HepG2 (cell line): ENCODE measurements around the gene TMC2. TPM values are rescaled to one million over a fixed set of nuclear protein-coding genes. Genes with fewer than 3 reads are reported as not detected.
A peak's percentile ranks its signal among the peaks of the same experiment; 100 is the strongest.

Experiments
- ATAC-seq: fragments of 200-7000 bp; cut with Tn5 transposase; 3 replicates; pipeline ENCODE4 v1.9.1; 2020; ENCODE audit warnings: mild to moderate bottlenecking, moderate library complexity
- BruUV-seq: library from RNA; stranded (reverse); fragments of 400-500 nt; replicated peaks from 2 replicates; lab custom pipeline; 2021; lab: Mats Ljungman, UMichigan
- CTCF ChIA-PET: fragments of 300-600 bp; formaldehyde crosslinking; extraction: SDS; loops from one replicate; lab custom pipeline; 2021; ENCODE audit warnings: low total read pairs, inconsistent platforms, low intra/inter-chr PET ratio; lab: Yijun Ruan, JAX
- POLR2A ChIA-PET: fragments of 350-600 bp; sonication (Branson Sonifier 250); formaldehyde crosslinking; loops from one replicate; lab custom pipeline; 2020; ENCODE audit warnings: antibody characterized with exemption, inconsistent platforms; lab: Yijun Ruan, JAX
- DNase-seq: peaks from one replicate; pipeline ENCODE4 v3.0.0-alpha.2; 2015; ENCODE audit warnings: low spot score
- FAIRE-seq: peaks from 3 replicates; lab custom pipeline; 2011; peaks lifted over from hg19 to GRCh38; lab: Jason Lieb, UNC
- H2AFZ ChIP-seq: one replicate; pipeline ENCODE4 v1.6.1; 2011; ENCODE audit warnings: low read length, inconsistent platforms
- H3K27ac ChIP-seq: fragments of 300-600 bp; 3 replicates; pipeline ENCODE4 v1.8.0; 2011; ENCODE audit warnings: mixed run types, mild to moderate bottlenecking, mixed read lengths, low read length, inconsistent platforms; ENCODE audit not compliant: insufficient read depth; ENCODE audit errors: extremely low read length
- H3K27me3 ChIP-seq, 2 experiments: fragments of 200-600 bp in 1 of 2; 2 replicates in 1 of 2; 3 replicates in 1 of 2; pipeline versions ENCODE4 v1.6.0 to v1.8.0; 2011; ENCODE audit warnings: low read length in 2 of 2, mild to moderate bottlenecking in 2 of 2, moderate library complexity in 2 of 2, inconsistent platforms in 1 of 2; ENCODE audit not compliant: insufficient read depth in 2 of 2, control insufficient read depth in 1 of 2
- H3K36me3 ChIP-seq, 2 experiments: fragments of 200-600 bp in 1 of 2; replicated peaks in 1 of 2; 2 replicates in 1 of 2; 3 replicates in 1 of 2; pipeline versions ENCODE4 v1.5.1 to v1.8.0; 2011; ENCODE audit warnings: low read length in 2 of 2, inconsistent platforms in 1 of 2; ENCODE audit not compliant: insufficient read depth in 2 of 2, control insufficient read depth in 1 of 2
- H3K4me1 ChIP-seq: 2 replicates; pipeline ENCODE4 v1.5.1; 2012; ENCODE audit warnings: low read length, inconsistent platforms; ENCODE audit not compliant: insufficient read depth
- H3K4me2 ChIP-seq: 2 replicates; pipeline ENCODE4 v1.6.0; 2011; ENCODE audit warnings: low read depth, low read length, inconsistent platforms
- H3K4me3 ChIP-seq, 3 experiments: fragments of 200-600 bp in 1 of 3; sonication (generic), shearing (Covaris generic) in 1 of 3; replicated peaks in 1 of 3; 2 replicates each; pipeline ENCODE4 v1.5.1; 2011 to 2016; ENCODE audit warnings: low read length in 3 of 3, inconsistent platforms in 2 of 3, low read depth in 2 of 3, mild to moderate bottlenecking in 2 of 3, control low read depth in 1 of 3, mixed read lengths in 1 of 3; ENCODE audit not compliant: insufficient read depth in 1 of 3
- H3K79me2 ChIP-seq: one replicate; pipeline ENCODE4 v1.6.1; 2011; ENCODE audit warnings: low read length, inconsistent platforms; ENCODE audit not compliant: insufficient read depth
- H3K9ac ChIP-seq: 2 replicates; pipeline ENCODE4 v1.6.0; 2011; ENCODE audit warnings: mild to moderate bottlenecking, low read depth, low read length, inconsistent platforms; ENCODE audit not compliant: insufficient read depth
- H3K9me3 ChIP-seq: 2 replicates; pipeline ENCODE4 v1.5.1; 2012; ENCODE audit warnings: mild to moderate bottlenecking, low read length
- H4K20me1 ChIP-seq: 2 replicates; pipeline ENCODE4 v1.6.0; 2011; ENCODE audit warnings: inconsistent platforms, mild to moderate bottlenecking, low read length, moderate library complexity; ENCODE audit not compliant: insufficient read depth
- AGO2 ChIP-seq: fragments of 200-400 bp; formaldehyde crosslinking; optimal IDR thresholded peaks from 2 replicates; pipeline ENCODE3; 2017; ENCODE audit warnings: mild to moderate bottlenecking, low read depth, low read length, moderate library complexity
- ATF7-NPFF ChIP-seq: sonication (generic); formaldehyde crosslinking; IDR thresholded peaks from 2 replicates; pipeline ENCODE4 v1.8.1; 2023; ENCODE audit warnings: mild to moderate bottlenecking, low read depth, missing genetic modification reagents, moderate library complexity
- GPBP1L1 ChIP-seq: sonication (generic); formaldehyde crosslinking; IDR thresholded peaks from 2 replicates; pipeline ENCODE4 v1.5.0; 2020; ENCODE audit warnings: mild to moderate bottlenecking, missing genetic modification reagents
- HHEX ChIP-seq: IDR thresholded peaks from 2 replicates; pipeline ENCODE4 v1.6.1; 2016; ENCODE audit warnings: control low read depth
- KAT8 ChIP-seq: IDR thresholded peaks from 2 replicates; pipeline ENCODE4 v1.6.1; 2016; ENCODE audit warnings: missing genetic modification reagents, missing compliant biosample characterization
- MTA3 ChIP-seq: sonication (generic); formaldehyde crosslinking; IDR thresholded peaks from 2 replicates; pipeline ENCODE4 v1.4.0; 2020; ENCODE audit warnings: missing genetic modification reagents
- NFKB2 ChIP-seq: sonication (generic); formaldehyde crosslinking; IDR thresholded peaks from 2 replicates; pipeline ENCODE4 v1.4.0; 2020; ENCODE audit warnings: missing genetic modification reagents, borderline replicate concordance
- NRL ChIP-seq: sonication (generic); formaldehyde crosslinking; IDR thresholded peaks from 2 replicates; pipeline ENCODE4 v1.5.0; 2020; ENCODE audit warnings: missing genetic modification reagents, mild to moderate bottlenecking, moderate library complexity, borderline replicate concordance
- SIX1 ChIP-seq: sonication (generic); formaldehyde crosslinking; IDR thresholded peaks from 2 replicates; pipeline ENCODE4 v1.4.0; 2020; ENCODE audit warnings: missing genetic modification reagents, borderline replicate concordance
- UBTF ChIP-seq: sonication (generic); formaldehyde crosslinking; IDR thresholded peaks from 2 replicates; pipeline ENCODE4 v1.4.0; 2020; ENCODE audit warnings: mild to moderate bottlenecking, missing genetic modification reagents
- ZNF264 ChIP-seq: sonication (generic); formaldehyde crosslinking; IDR thresholded peaks from 2 replicates; pipeline ENCODE4 v1.4.0; 2020; ENCODE audit warnings: missing genetic modification reagents
- ZNF337 ChIP-seq: sonication (generic); formaldehyde crosslinking; IDR thresholded peaks from 2 replicates; pipeline ENCODE4 v1.5.1; 2020; ENCODE audit warnings: missing genetic modification reagents, low read depth, mild to moderate bottlenecking, borderline replicate concordance
- ZNF451 ChIP-seq: sonication (generic); formaldehyde crosslinking; IDR thresholded peaks from 2 replicates; pipeline ENCODE4 v1.5.0; 2020; ENCODE audit warnings: mild to moderate bottlenecking, missing genetic modification reagents
- ZNF878 ChIP-seq: sonication (generic); formaldehyde crosslinking; IDR thresholded peaks from 2 replicates; pipeline ENCODE4 v1.8.1; 2023; ENCODE audit warnings: mild to moderate bottlenecking, missing genetic modification reagents, moderate library complexity
- WGBS: methylation state at CpG from one replicate; pipeline ENCODE4 v1.1.6; 2017; ENCODE audit warnings: low lambda C conversion rate; 5-methylcytosine and 5-hydroxymethylcytosine counted together
- in situ Hi-C: cut with HindIII; loops from 2 replicates; pipeline ENCODE4 v1.10.0; 2017; ENCODE audit warnings: low pct_unique_long_range_greater_than_20kb; ENCODE audit not compliant: extremely low pct_ligation_motif_present
- intact Hi-C: fragments of 100-400 bp; cut with micrococcal nuclease; formaldehyde crosslinking; loops from one replicate; pipeline ENCODE4 v1.10.0; 2022; ENCODE audit not compliant: unreplicated experiment
- polyA plus RNA-seq, 8 experiments: library from polyadenylated mRNA; depleted of rRNA in 3 of 8; stranded (reverse) in 7 of 8; unstranded in 1 of 8; fragments of >200 nt; fragmentation: Illumina TruSeq in 4 of 8; extraction: Trizol in 4 of 8; gene quantifications; 2 replicates each; pipeline versions ENCODE4 v1.2.1 to v1.2.3, GENCODE V29; 2011 to 2016; ENCODE audit warnings: low read depth in 4 of 8, missing spikeins in 1 of 8, mixed read lengths in 1 of 8; ENCODE audit not compliant: insufficient read depth in 1 of 8
- total RNA-seq, 5 experiments: library from RNA; depleted of rRNA; stranded (reverse); fragments of >200 nt; fragmentation: Illumina TruSeq; extraction: Trizol; gene quantifications; 2 replicates each; pipeline ENCODE4 v1.2.3, GENCODE V29; 2016; ENCODE audit warnings: low read depth in 1 of 5
- TF ChIP-seq, protein P1 (sequence below): sonication (generic); formaldehyde crosslinking; IDR thresholded peaks from 2 replicates; pipeline ENCODE4 v1.8.0; 2022; ENCODE audit warnings: mild to moderate bottlenecking, missing genetic modification reagents, moderate library complexity

The TMC2 gene
- total and polyA plus RNA-seq, 2 of the 13 experiments (the other 11 are each of a cell fraction or from before 2014, with no cell fraction given): not detected

GRCh38 chr20:2659547-2659946 lies 123.2 kb downstream of the TMC2 start:
- peak; percentile 14 for ATAC-seq
- TF ChIP-seq KAT8 (CRISPR knock-in tag) (no peak), ZNF264 (no peak), AGO2 (peak; percentile 81), NFKB2 (CRISPR knock-in tag) (no peak)
- FAIRE-seq: no peak
- ChIA-PET POLR2A (no interaction called here), CTCF (no interaction called here)
- in situ Hi-C loops: no loop called here
- BruUV-seq: no TSS peak
- no peak overlapping the region for H3K9ac ChIP-seq
- H2AFZ ChIP-seq: no peak overlapping the region
- no peak overlapping the region for H3K4me2 ChIP-seq
- intact Hi-C loops: no loop called here
- H3K9me3 ChIP-seq: no peaks in the 10 kb centered on the region
- H3K4me1 ChIP-seq: peaks cover 46% of the 10 kb centered on the region
- no peak overlapping the region for H3K27ac ChIP-seq
- no peak overlapping the region for H3K4me3 ChIP-seq
- H3K27me3 ChIP-seq: no peaks in the 10 kb centered on the region; a peak in 1 of 5 replicates
- peaks cover 47 to 76% of the 10 kb centered on the region in 2 experiments for H3K36me3 ChIP-seq
- peaks cover 30% of the 10 kb centered on the region for H3K79me2 ChIP-seq
- 98% methylated on average over 10 of the region's 10 CpGs for WGBS
- peaks cover 37% of the 10 kb centered on the region for H4K20me1 ChIP-seq
- DNase-seq: no peak

DNA sequence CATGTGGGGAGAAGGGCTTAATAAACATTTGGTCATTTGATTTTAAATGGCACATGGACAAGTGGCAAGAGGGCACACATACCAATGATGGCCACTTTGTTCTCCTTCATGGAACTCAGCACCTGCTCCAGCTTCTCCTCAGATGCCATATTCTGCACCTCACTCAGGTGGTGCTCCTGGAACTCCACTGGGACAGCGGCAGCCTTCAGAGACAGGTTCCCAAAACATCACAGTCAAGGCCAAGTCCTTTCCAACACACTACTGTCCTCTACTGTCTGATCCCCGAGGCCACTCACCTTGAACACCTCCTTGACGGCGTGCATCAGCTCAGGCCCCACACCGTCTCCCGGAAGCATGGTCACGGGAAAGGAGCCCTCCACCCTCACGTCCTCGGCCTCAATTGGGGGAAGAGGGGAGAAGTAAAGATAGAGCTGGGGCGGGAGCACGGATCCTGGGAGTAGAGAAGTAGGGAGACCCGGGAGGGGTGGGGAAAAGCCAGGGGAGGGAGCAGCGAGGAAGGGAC lies 127.1 kb downstream of the TMC2 start:
- FAIRE-seq (no peak), ATAC-seq (no peak), DNase-seq (no peak)
- Histone ChIP-seq H3K36me3 (peaks cover 19 to 38% of the 10 kb centered on the region in 2 experiments), H4K20me1 (peaks cover 6% of the 10 kb centered on the region; the same call in 1 of the 2 replicates), H3K27ac (peak overlapping the region; percentile 87), H2AFZ (no peak overlapping the region), H3K27me3 (peaks cover 0 to 8% of the 10 kb centered on the region in 2 experiments; a peak in 3 of 5 replicates), H3K4me3 (peak overlapping the region; percentile 92 to 99 (median 92)), H3K9me3 (no peaks in the 10 kb centered on the region), H3K4me1 (peaks cover 28% of the 10 kb centered on the region), H3K79me2 (peaks cover 13% of the 10 kb centered on the region), H3K9ac (peak overlapping the region; percentile 94), H3K4me2 (peak overlapping the region; percentile 88)
- TSS peak; percentile 62 for BruUV-seq
- POLR2A ChIA-PET: interaction anchor here (1.2 to 4.3 kb wide), 5 partner anchors 10 to 382 kb away, joined by 3 to 151 read pairs (median 7); partner anchors contain the start of genes MRPS26, NOP56 and SNRPB
- under 1% methylated on average over 13 of the region's 13 CpGs for WGBS
- intact Hi-C loops: no loop called here
- in situ Hi-C loops: no loop called here
- CTCF ChIA-PET: no interaction called here
- TF ChIP-seq ZNF337 (CRISPR knock-in tag) (no peak), ATF7-NPFF (no peak), ZNF878 (CRISPR knock-in tag) (no peak), MTA3 (CRISPR knock-in tag) (no peak), NRL (CRISPR knock-in tag) (no peak), HHEX (CRISPR knock-in tag) (no peak), ZNF451 (CRISPR knock-in tag) (0 out of 2 replicates have a peak, but pooled peaks have one; percentile 16), UBTF (CRISPR knock-in tag) (no peak), GPBP1L1 (CRISPR knock-in tag) (no peak), SIX1 (CRISPR knock-in tag) (no peak)
- TF ChIP-seq, protein P1, sequence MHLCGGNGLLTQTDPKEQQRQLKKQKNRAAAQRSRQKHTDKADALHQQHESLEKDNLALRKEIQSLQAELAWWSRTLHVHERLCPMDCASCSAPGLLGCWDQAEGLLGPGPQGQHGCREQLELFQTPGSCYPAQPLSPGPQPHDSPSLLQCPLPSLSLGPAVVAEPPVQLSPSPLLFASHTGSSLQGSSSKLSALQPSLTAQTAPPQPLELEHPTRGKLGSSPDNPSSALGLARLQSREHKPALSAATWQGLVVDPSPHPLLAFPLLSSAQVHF (CRISPR knock-in tag): no peak
